Heart left ventricle (tissue), 16 donors: ENCODE data around the gene IRS1. TPM values are rescaled to one million over a fixed set of nuclear protein-coding genes. Genes with fewer than 3 reads are reported as not detected.

ENCODE experiments used
- ATAC-seq, 4 donors: fragments of 200-7000 bp; cut with Tn5 transposase; one replicate each; pipeline ENCODE4 v1.9.1; 2020 to 2022; ENCODE audit warnings: moderate library complexity in 4 of 4, mild to moderate bottlenecking in 3 of 4, moderate number of reproducible peaks in 1 of 4
- DNase-seq, 5 donors: peaks; one replicate each; pipeline ENCODE4 v3.0.0-alpha.2; 2020
- H3K27ac ChIP-seq, 12 donors: fragments of 200-600 bp; sonication (generic) in 4 of 12; one replicate each; pipeline versions ENCODE4 v1.5.0 to v1.8.0; 2016 to 2022; ENCODE audit warnings: mild to moderate bottlenecking in 2 of 12
- H3K27me3 ChIP-seq, 9 donors: fragments of 200-600 bp; sonication (generic) in 2 of 9; one replicate each; pipeline versions ENCODE4 v1.5.1 to v1.8.0; 2016 to 2022; ENCODE audit warnings: mild to moderate bottlenecking in 3 of 9
- H3K36me3 ChIP-seq, 9 donors: fragments of 200-600 bp; sonication (generic) in 2 of 9; one replicate each; pipeline versions ENCODE4 v1.5.0 to v1.8.0; 2018 to 2022; ENCODE audit warnings: mild to moderate bottlenecking in 2 of 9
- H3K4me1 ChIP-seq, 12 donors: fragments of 200-600 bp; sonication (generic) in 4 of 12; one replicate each; pipeline versions ENCODE4 v1.5.0 to v1.8.0; 2016 to 2022; ENCODE audit warnings: mild to moderate bottlenecking in 3 of 12
- H3K4me3 ChIP-seq, 12 donors: fragments of 200-600 bp; sonication (generic) in 4 of 12; one replicate each; pipeline versions ENCODE4 v1.5.0 to v1.8.0; 2017 to 2022; ENCODE audit warnings: mild to moderate bottlenecking in 9 of 12, moderate library complexity in 4 of 12
- H3K9me3 ChIP-seq, 12 donors: fragments of 200-600 bp; sonication (generic) in 4 of 12; one replicate each; pipeline versions ENCODE4 v1.5.0 to v1.8.0; 2016 to 2022; ENCODE audit warnings: mild to moderate bottlenecking in 1 of 12
- CTCF ChIP-seq, 12 donors: fragments of 200-600 bp; sonication (generic) in 4 of 12; IDR thresholded peaks; one replicate each; pipeline versions ENCODE4 v1.5.0 to v1.8.0; 2018 to 2022; ENCODE audit warnings: antibody characterized with exemption in 12 of 12, mild to moderate bottlenecking in 5 of 12
- POLR2A ChIP-seq, 2 donors: fragments of 450-650 bp; IDR thresholded peaks; one replicate each; pipeline ENCODE4 v1.6.1; 2017; ENCODE audit warnings: antibody characterized with exemption in 2 of 2, mild to moderate bottlenecking in 2 of 2, moderate library complexity in 2 of 2
- WGBS, 4 donors: extraction: QIAGEN DNeasy Blood & Tissue Kit in 2 of 4; methylation state at CpG; one replicate each; pipeline versions ENCODE4 v1.1.5 to v1.1.7; 2013 to 2018; 5-methylcytosine and 5-hydroxymethylcytosine counted together
- intact Hi-C, 10 donors: fragments of 100-400 bp; cut with DNase I; formaldehyde crosslinking; loops; one replicate each; pipeline versions ENCODE4 v1.11.1 to v1.14.2; 2022
- polyA plus RNA-seq, 2 donors: library from polyadenylated mRNA; stranded (reverse); fragments of 200-250 nt; gene quantifications; one replicate each; pipeline ENCODE4 v1.2.3, GENCODE V29; 2013
- total RNA-seq, 9 donors: library from RNA; depleted of rRNA in 2 of 9; stranded (reverse); fragments of >200 nt in 2 of 9; fragmentation: NEBNext Ultra II Directional in 3 of 9; extraction: Animal tissue kit (Norgen Biotek cat#: 25700) in 3 of 9; gene quantifications; one replicate each; pipeline versions ENCODE4 v1.1.0 to v1.2.4, GENCODE V29; 2016 to 2023
- donor health status: ischemic (EF 13 %, LVEDD 7.1; RV severe dilation, severe dysfunction).
- donor health status: healthy with polysubstance abuse.
- donor health status: DM: no; HTN: yes; CAD: no.
- donor health status: DM: no; HTN: no; CAD: no.
- donor health status: ischemic (EF 25% LVEDD 6.9; RV normal size, moderate dysfunction).
- donor health status: ischemic (EF 25% LVEDD 5.7; RV mildly dilated, moderate dysfunction).
- donor health status: healthy.
- donor health status: DM: yes; HTN: yes; CAD: no.
- donor health status: ischemic (EF 35%, LVEDD 5.7; RV mildly dilated, moderate dysfunction).
- donor health status: nonischemic (EF 11% LVEDD 7.7; RV severe dilation, severe dysfunction).
- donor health status: DM: yes; HTN: yes; CAD: no.
- donor health status: PGD.
- donor health status: ischemic (EF 29% LVEDD 5.4; RV normal size, mild dysfunction).
- donor health status: nonischemic (EF 23%, LVEDD 6.1; RV moderate dilation, normal function).

IRS1 gene
- total and polyA plus RNA-seq, 11 donors, result 5.0 to 45.8 (median 15.7) TPM

- Histone ChIP-seq H3K4me3 (peak overlapping the region in 11 of 12 donors; percentile 9 to 97 (median 83)), H3K27me3 (peaks cover 0 to 22% (median 0%) of the 10 kb centered on the region in 9 donors), H3K4me1 (peaks cover 0 to 81% (median 42%) of the 10 kb centered on the region in 12 donors), H3K9me3 (no peaks in the 10 kb centered on the region), H3K36me3 (peaks cover 0 to 9% (median 0%) of the 10 kb centered on the region in 9 donors), H3K27ac (peak overlapping the region; percentile 28 to 98 (median 94))
- TF ChIP-seq CTCF (IDR thresholded peaks at IDR 0.05) (no peak), POLR2A (IDR thresholded peaks at IDR 0.05) (no peak)
- WGBS, 4 donors, result 66 to 77% (median 73%) methylated on average over 20 to 25 of the region's 25 CpGs
- intact Hi-C loops, result loop anchor here (2.0 to 10.0 kb wide), 21 partner anchors 54 to 909 kb away; no protein-coding TSS in a partner anchor
- ATAC-seq (no peak), DNase-seq (peak in 1 of 5 donors; percentile 25)
Observed at GRCh38 chr2:226796012-226796839, 3.4 kb downstream of the IRS1 start.

- DNase-seq, result peak; percentile 26 to 62 (median 44)
- peaks cover 0 to 9% (median 0%) of the 10 kb centered on the region in 9 donors for H3K36me3 ChIP-seq
- 34 to 58% (median 57%) methylated on average over 9 to 26 of the region's 26 CpGs for WGBS, 4 donors
- H3K27ac ChIP-seq, result peak overlapping the region; percentile 62 to 98 (median 94)
- no peaks in the 10 kb centered on the region for H3K9me3 ChIP-seq
- peak overlapping the region in 11 of 12 donors; percentile 15 to 97 (median 83) for H3K4me3 ChIP-seq
- peak in 2 of 4 donors; percentile 2 to 8 for ATAC-seq
- TF ChIP-seq POLR2A (IDR thresholded peaks at IDR 0.05) (peak in 1 of 2 donors; percentile 27), CTCF (IDR thresholded peaks at IDR 0.05) (peak in 4 of 12 donors; percentile 8 to 32 (median 20))
- intact Hi-C loops, result loop anchor here (2.0 to 10.0 kb wide), 21 partner anchors 53 to 908 kb away; no protein-coding TSS in a partner anchor
- peaks cover 0 to 83% (median 46%) of the 10 kb centered on the region in 12 donors for H3K4me1 ChIP-seq
- H3K27me3 ChIP-seq, result peaks cover 0 to 16% (median 0%) of the 10 kb centered on the region in 9 donors
Observed at GRCh38 chr2:226795281-226796011, 4.2 kb downstream of the IRS1 start.

GRCh38 chr2:226794751-226795171 lies 4.9 kb downstream of the IRS1 start:
- 15 to 39% (median 21%) methylated on average over 8 to 9 of the region's 9 CpGs for WGBS, 4 donors
- TF ChIP-seq CTCF (IDR thresholded peaks at IDR 0.05), result no peak
- TF ChIP-seq POLR2A (IDR thresholded peaks at IDR 0.05), result no peak
- intact Hi-C loops, result loop anchor here (5.0 to 10.0 kb wide), 22 partner anchors 37 to 907 kb away; no protein-coding TSS in a partner anchor
- Histone ChIP-seq H3K9me3 (no peaks in the 10 kb centered on the region), H3K36me3 (peaks cover 0 to 9% (median 0%) of the 10 kb centered on the region in 9 donors), H3K4me3 (peak overlapping the region in 11 of 12 donors; percentile 15 to 97 (median 83)), H3K27me3 (peaks cover 0 to 10% (median 0%) of the 10 kb centered on the region in 9 donors), H3K27ac (peak overlapping the region; percentile 62 to 98 (median 94)), H3K4me1 (peaks cover 0 to 83% (median 47%) of the 10 kb centered on the region in 12 donors)
- DNase-seq (peak in 3 of 5 donors; percentile 27 to 51 (median 38)), ATAC-seq (no peak)
